Tibial nerve (tissue), 4 donors: ENCODE measurements around the gene F10.

Experiments used
- CTCF ChIP-seq, 5 experiments: fragments of 200-600 bp in 3 of 5; fragments of 450-650 bp in 2 of 5; sonication (generic) in 3 of 5; IDR thresholded peaks; one replicate each; pipeline ENCODE4 v1.5.1; 2016 to 2019; ENCODE audit warnings: antibody characterized with exemption in 5 of 5, mild to moderate bottlenecking in 3 of 5, moderate library complexity in 2 of 5
- EP300 ChIP-seq, 2 donors: sonication (generic); formaldehyde crosslinking; IDR thresholded peaks; one replicate each; pipeline ENCODE4 v1.6.1; 2017; ENCODE audit warnings: antibody characterized with exemption in 2 of 2, mild to moderate bottlenecking in 1 of 2
- POLR2A ChIP-seq, 2 donors: fragments of 450-650 bp; IDR thresholded peaks; one replicate each; pipeline ENCODE4 v1.6.1; 2017; ENCODE audit warnings: antibody characterized with exemption in 2 of 2, mild to moderate bottlenecking in 2 of 2, moderate library complexity in 2 of 2

GRCh38 chr13:113074401-113074800, 48.2 kb upstream of the F10 start:
- no peak for TF ChIP-seq POLR2A (IDR thresholded peaks at IDR 0.05)
- TF ChIP-seq CTCF (IDR thresholded peaks at IDR 0.05), result no peak
- no peak for TF ChIP-seq EP300 (IDR thresholded peaks at IDR 0.05)
